Erythroblast (primary cell): Measurements from ENCODE around the gene THRB.

Experiments
- DNase-seq, 2 experiments: peaks; one replicate each; lab custom pipeline; 2025; lab: John Stamatoyannopoulos, UW
- GATA1 ChIP-seq: IDR thresholded peaks from 2 replicates; pipeline ENCODE4 v1.6.1; 2011; ENCODE audit warnings: low read depth, mild to moderate bottlenecking, control low read depth, low read length, moderate library complexity
- POLR2A ChIP-seq: IDR thresholded peaks from 2 replicates; pipeline ENCODE4 v1.6.1; 2011; ENCODE audit warnings: mild to moderate bottlenecking, low read length

Gene THRB

GRCh38 chr3:24192469-24193056, 302.1 kb downstream of the THRB start:
- no peak for TF ChIP-seq POLR2A
- no peak for TF ChIP-seq GATA1
- DNase-seq: no peak

- TF ChIP-seq POLR2A (no peak), GATA1 (no peak)
- DNase-seq: no peak
These were observed 302.7 kb downstream of the THRB start for GRCh38 chr3:24191801-24192403.

- DNase-seq: no peak
- no peak for TF ChIP-seq POLR2A
- TF ChIP-seq GATA1: no peak
These were observed 304.4 kb downstream of the THRB start for GRCh38 chr3:24190256-24190655.

- no peak for TF ChIP-seq GATA1
- peak; percentile 62 for TF ChIP-seq POLR2A
- peak; percentile 96 to 99 for DNase-seq
These were observed 308.8 kb downstream of the THRB start for GRCh38 chr3:24185738-24186384.

- TF ChIP-seq GATA1: no peak
- no peak for TF ChIP-seq POLR2A
- DNase-seq: peak; percentile 2 to 35
These were observed 310.0 kb downstream of the THRB start for GRCh38 chr3:24184528-24185176.

- DNase-seq: no peak
- TF ChIP-seq POLR2A: no peak
- TF ChIP-seq GATA1: no peak
These were observed 311.9 kb downstream of the THRB start for GRCh38 chr3:24182756-24183155.

- TF ChIP-seq GATA1 (no peak), POLR2A (no peak)
- no peak for DNase-seq
These were observed 313.4 kb downstream of the THRB start for GRCh38 chr3:24181256-24181655.

- TF ChIP-seq POLR2A (no peak), GATA1 (no peak)
These were observed 314.0 kb downstream of the THRB start for GRCh38 chr3:24180616-24181015.

GRCh38 chr3:24177201-24177600, 317.4 kb downstream of the THRB start:
- no peak for TF ChIP-seq GATA1
- TF ChIP-seq POLR2A: no peak
- no peak for DNase-seq

More at GRCh38 chr3:24180616-24181015, 314.0 kb downstream of the THRB start:
- no peak for DNase-seq

- no peak for TF ChIP-seq POLR2A
- TF ChIP-seq GATA1: no peak
- DNase-seq: peak; percentile 8 to 54
These were observed 320.0 kb downstream of the THRB start for GRCh38 chr3:24174614-24175013.

- DNase-seq: no peak
- TF ChIP-seq GATA1 (no peak), POLR2A (no peak)
These were observed 325.7 kb downstream of the THRB start for GRCh38 chr3:24168977-24169376.

- TF ChIP-seq POLR2A (no peak), GATA1 (no peak)
- DNase-seq: no peak
These were observed 327.2 kb downstream of the THRB start for GRCh38 chr3:24167429-24167828.

GRCh38 chr3:24166515-24166914, 328.1 kb downstream of the THRB start:
- no peak for TF ChIP-seq GATA1

GRCh38 chr3:24165603-24165982, 329.1 kb downstream of the THRB start:
- TF ChIP-seq POLR2A (no peak), GATA1 (no peak)
- DNase-seq: no peak

More at GRCh38 chr3:24166515-24166914, 328.1 kb downstream of the THRB start:
- no peak for DNase-seq
